ENCODE results near the gene LATS1. TPM values are rescaled to one million over a fixed set of nuclear protein-coding genes. Genes with fewer than 3 reads are reported as not detected.

Gene LATS1
- total RNA-seq, 2 donors from 2014 or later: 12.7 to 15.5 TPM

- Histone ChIP-seq H3K27me3 (no peaks in the 10 kb centered on the region), H3K9me3 (no peaks in the 10 kb centered on the region), H3K36me3 (replicated peaks in 1 of 2; ENCODE audit: insufficient read depth in 1 of 2, low read depth in 2 of 2) (peaks cover 0 to 25% of the 10 kb centered on the region in 2 donors), H3K27ac (no peak overlapping the region), H3K4me1 (no peaks in the 10 kb centered on the region), H3K4me3 (no peak overlapping the region)
- DNase-seq (no peak), ATAC-seq (no peak)
- TF ChIP-seq POLR2A (IDR thresholded peaks at IDR 0.05): no peak
- TF ChIP-seq CTCF (IDR thresholded peaks at IDR 0.05): no peak
- 100% methylated on average over 1 of the region's 1 CpG for WGBS, 2 donors
- intact Hi-C loops (cut with DNase I): no loop called here
Observed at GRCh38 chr6:149734915-149735314, 17.0 kb upstream of the LATS1 start.

- Histone ChIP-seq H3K27me3 (no peaks in the 10 kb centered on the region), H3K36me3 (replicated peaks in 1 of 2; ENCODE audit: insufficient read depth in 1 of 2, low read depth in 2 of 2) (peaks cover 0 to 33% of the 10 kb centered on the region in 2 donors), H3K27ac (no peak overlapping the region), H3K4me1 (no peaks in the 10 kb centered on the region), H3K9me3 (no peaks in the 10 kb centered on the region), H3K4me3 (no peak overlapping the region)
- ATAC-seq (no peak), DNase-seq (no peak)
- no peak for TF ChIP-seq CTCF (IDR thresholded peaks at IDR 0.05)
- no peak for TF ChIP-seq POLR2A (IDR thresholded peaks at IDR 0.05)
- intact Hi-C loops (cut with DNase I): no loop called here
- WGBS, 2 donors: 80 to 100% methylated on average over 2 of the region's 2 CpGs
Observed at GRCh38 chr6:149733089-149733720, 15.3 kb upstream of the LATS1 start.

- no peaks in the 10 kb centered on the region for H3K4me1 ChIP-seq
- intact Hi-C loops (cut with DNase I): loop anchor here (10.0 kb wide), 1 partner anchor 195 kb away; the partner anchor contains the start of gene RAET1G
- no peak for TF ChIP-seq POLR2A (IDR thresholded peaks at IDR 0.05)
- TF ChIP-seq CTCF (IDR thresholded peaks at IDR 0.05): no peak
- no peak overlapping the region for H3K4me3 ChIP-seq
- no peaks in the 10 kb centered on the region for H3K27me3 ChIP-seq
- 85 to 92% methylated on average over 8 of the region's 8 CpGs for WGBS, 2 donors
- no peak for ATAC-seq
- no peaks in the 10 kb centered on the region for H3K9me3 ChIP-seq
- DNase-seq: no peak
- no peak overlapping the region for H3K27ac ChIP-seq
- peaks cover 0 to 30% of the 10 kb centered on the region in 2 donors for H3K36me3 ChIP-seq (replicated peaks in 1 of 2; ENCODE audit: insufficient read depth in 1 of 2, low read depth in 2 of 2)
Observed at GRCh38 chr6:149729824-149730223, 11.9 kb upstream of the LATS1 start.

GRCh38 chr6:149728499-149729234 lies 10.8 kb upstream of the LATS1 start:
- peak overlapping the region in 1 of 4 donors; percentile 57 for H3K27ac ChIP-seq

More at GRCh38 chr6:149728499-149729234, 10.8 kb upstream of the LATS1 start:
- TF ChIP-seq CTCF (IDR thresholded peaks at IDR 0.05) (no peak), POLR2A (IDR thresholded peaks at IDR 0.05) (no peak)
- DNase-seq (no peak), ATAC-seq (no peak)
- H3K27me3 ChIP-seq: no peaks in the 10 kb centered on the region
- no peak overlapping the region for H3K4me3 ChIP-seq
- WGBS, 2 donors: 74 to 78% methylated on average over 5 of the region's 5 CpGs
- intact Hi-C loops (cut with DNase I): loop anchor here (10.0 kb wide), 1 partner anchor 196 kb away; the partner anchor contains the start of gene RAET1G
- no peaks in the 10 kb centered on the region for H3K9me3 ChIP-seq
- peaks cover 2% of the 10 kb centered on the region for H3K4me1 ChIP-seq
- peaks cover 0 to 30% of the 10 kb centered on the region in 2 donors for H3K36me3 ChIP-seq (replicated peaks in 1 of 2; ENCODE audit: insufficient read depth in 1 of 2, low read depth in 2 of 2)

Measured in body of pancreas (tissue), 4 donors.